ENCODE data around the gene JADE3.

JADE3 gene

GRCh38 chrX:47047989-47048388 lies 135.8 kb downstream of the JADE3 start:
- DNase-seq = no peak

- no peak for DNase-seq
These were observed 147.1 kb downstream of the JADE3 start for GRCh38 chrX:47059142-47059874.

- no peak for DNase-seq
These were observed 148.5 kb downstream of the JADE3 start for GRCh38 chrX:47060708-47061107.

GRCh38 chrX:47061238-47061919 lies 149.2 kb downstream of the JADE3 start:
- DNase-seq = no peak

GRCh38 chrX:47063179-47063578 lies 151.0 kb downstream of the JADE3 start:
- DNase-seq = no peak

- DNase-seq = no peak
These were observed 156.0 kb downstream of the JADE3 start for GRCh38 chrX:47068214-47068613.

- no peak for DNase-seq
These were observed 156.5 kb downstream of the JADE3 start for GRCh38 chrX:47068720-47069119.

- peak in 1 of 2 experiments; percentile 7 for DNase-seq
These were observed 166.2 kb downstream of the JADE3 start, which contains the start of gene RGN for GRCh38 chrX:47078129-47079043. RGN (plus strand) TSS chrX:47078443; CDS start chrX:47081145, 2,702 bp downstream.

GRCh38 chrX:47080215-47080914 lies 168.1 kb downstream of the JADE3 start:
- no peak for DNase-seq

- no peak for DNase-seq
These were observed 168.7 kb downstream of the JADE3 start for GRCh38 chrX:47080915-47081236.

- no peak for DNase-seq
These were observed 179.0 kb downstream of the JADE3 start for GRCh38 chrX:47091149-47091775.

GRCh38 chrX:47093248-47093647 lies 181.0 kb downstream of the JADE3 start:
- no peak for DNase-seq

- DNase-seq = no peak
These were observed 181.6 kb downstream of the JADE3 start for GRCh38 chrX:47093860-47094259.

GRCh38 chrX:47097018-47097417 lies 184.8 kb downstream of the JADE3 start:
- no peak for DNase-seq

GRCh38 chrX:47098338-47099094 lies 186.3 kb downstream of the JADE3 start:
- DNase-seq = no peak

GRCh38 chrX:47101206-47101605 lies 189.0 kb downstream of the JADE3 start:
- DNase-seq = no peak
